Measurements from ENCODE around the gene LPP. TPM values are rescaled to one million over a fixed set of nuclear protein-coding genes. Genes with fewer than 3 reads are reported as not detected.

LPP gene
- total RNA-seq, 1 donor from 2014 or later, result 97.4 TPM

DNA sequence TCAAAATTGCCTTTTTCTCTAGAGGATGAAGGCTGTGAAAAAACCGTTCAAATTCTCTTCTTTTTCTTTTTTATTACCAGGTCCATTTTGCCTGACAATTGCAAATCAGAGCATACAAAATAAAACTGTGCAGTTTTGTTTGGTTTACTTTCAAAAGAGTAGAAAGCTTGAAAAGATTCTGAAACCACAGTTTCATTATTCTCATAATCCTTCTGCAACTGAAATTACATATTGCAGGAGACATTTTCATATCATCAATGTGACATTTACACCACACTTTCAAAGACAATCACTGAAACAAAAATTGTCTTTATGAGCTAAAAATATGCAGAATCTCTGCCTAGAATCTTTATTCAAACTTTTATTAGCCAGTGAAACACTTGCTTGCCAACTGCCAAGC is 721.5 kb downstream of the LPP start:
- intact Hi-C loops (cut with micrococcal nuclease), result no loop called here
- TF ChIP-seq, protein P1, sequence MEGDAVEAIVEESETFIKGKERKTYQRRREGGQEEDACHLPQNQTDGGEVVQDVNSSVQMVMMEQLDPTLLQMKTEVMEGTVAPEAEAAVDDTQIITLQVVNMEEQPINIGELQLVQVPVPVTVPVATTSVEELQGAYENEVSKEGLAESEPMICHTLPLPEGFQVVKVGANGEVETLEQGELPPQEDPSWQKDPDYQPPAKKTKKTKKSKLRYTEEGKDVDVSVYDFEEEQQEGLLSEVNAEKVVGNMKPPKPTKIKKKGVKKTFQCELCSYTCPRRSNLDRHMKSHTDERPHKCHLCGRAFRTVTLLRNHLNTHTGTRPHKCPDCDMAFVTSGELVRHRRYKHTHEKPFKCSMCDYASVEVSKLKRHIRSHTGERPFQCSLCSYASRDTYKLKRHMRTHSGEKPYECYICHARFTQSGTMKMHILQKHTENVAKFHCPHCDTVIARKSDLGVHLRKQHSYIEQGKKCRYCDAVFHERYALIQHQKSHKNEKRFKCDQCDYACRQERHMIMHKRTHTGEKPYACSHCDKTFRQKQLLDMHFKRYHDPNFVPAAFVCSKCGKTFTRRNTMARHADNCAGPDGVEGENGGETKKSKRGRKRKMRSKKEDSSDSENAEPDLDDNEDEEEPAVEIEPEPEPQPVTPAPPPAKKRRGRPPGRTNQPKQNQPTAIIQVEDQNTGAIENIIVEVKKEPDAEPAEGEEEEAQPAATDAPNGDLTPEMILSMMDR (IDR thresholded peaks at IDR 0.05; ENCODE audit: borderline replicate concordance), result no peak
- H3K36me3 ChIP-seq, result peaks cover 35% of the 10 kb centered on the region

DNA sequence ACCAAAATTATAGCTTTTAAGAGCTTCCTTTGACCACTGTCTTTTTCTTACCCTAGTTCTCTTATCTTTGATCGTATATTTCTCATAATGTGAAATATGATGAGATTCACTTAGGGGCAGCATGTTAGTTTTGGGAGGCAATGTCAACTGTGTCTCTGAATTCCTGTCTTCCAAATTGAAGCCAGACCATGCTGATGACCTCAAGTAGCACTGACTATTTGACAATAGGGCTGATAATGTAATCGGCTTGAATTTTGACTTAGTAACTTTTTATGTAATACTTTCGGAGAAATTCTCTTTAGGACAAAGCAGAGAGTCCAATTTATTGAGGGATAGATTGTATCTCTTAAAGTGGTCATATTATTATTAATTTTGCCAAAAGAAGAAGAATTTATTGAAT is 722.4 kb downstream of the LPP start:
- Histone ChIP-seq H3K9me3 (replicated peaks) (no peaks in the 10 kb centered on the region), H3K36me3 (peaks cover 35% of the 10 kb centered on the region), H3K4me3 (no peak overlapping the region), H3K4me1 (peaks cover 10% of the 10 kb centered on the region), H3K27ac (replicated peaks) (no peak overlapping the region), H3K27me3 (ENCODE audit: low read depth) (no peaks in the 10 kb centered on the region)
- TF ChIP-seq, protein P1 (IDR thresholded peaks at IDR 0.05; ENCODE audit: borderline replicate concordance), result no peak
- no peak for DNase-seq
- intact Hi-C loops (cut with micrococcal nuclease), result no loop called here

More for the DNA sequence above, 721.5 kb downstream of the LPP start:
- Histone ChIP-seq H3K9me3 (replicated peaks) (no peaks in the 10 kb centered on the region), H3K4me3 (no peak overlapping the region), H3K27ac (replicated peaks) (no peak overlapping the region), H3K4me1 (peaks cover 6% of the 10 kb centered on the region), H3K27me3 (ENCODE audit: low read depth) (no peaks in the 10 kb centered on the region)
- DNase-seq, result no peak

GRCh38 chr3:188877381-188877780 is 723.4 kb downstream of the LPP start:
- no peaks in the 10 kb centered on the region for H3K9me3 ChIP-seq (replicated peaks)
- H3K36me3 ChIP-seq, result peaks cover 38% of the 10 kb centered on the region
- no peak overlapping the region for H3K4me3 ChIP-seq
- no peaks in the 10 kb centered on the region for H3K27me3 ChIP-seq (ENCODE audit: low read depth)
- no peak overlapping the region for H3K27ac ChIP-seq (replicated peaks)
- intact Hi-C loops (cut with micrococcal nuclease), result no loop called here
- no peak for DNase-seq
- peaks cover 20% of the 10 kb centered on the region for H3K4me1 ChIP-seq
- TF ChIP-seq, protein P1 (IDR thresholded peaks at IDR 0.05; ENCODE audit: borderline replicate concordance), result no peak

- H3K9me3 ChIP-seq (replicated peaks), result no peaks in the 10 kb centered on the region
- H3K36me3 ChIP-seq, result peaks cover 34% of the 10 kb centered on the region
Measured at GRCh38 chr3:188878076-188878475, 724.1 kb downstream of the LPP start.

DNA sequence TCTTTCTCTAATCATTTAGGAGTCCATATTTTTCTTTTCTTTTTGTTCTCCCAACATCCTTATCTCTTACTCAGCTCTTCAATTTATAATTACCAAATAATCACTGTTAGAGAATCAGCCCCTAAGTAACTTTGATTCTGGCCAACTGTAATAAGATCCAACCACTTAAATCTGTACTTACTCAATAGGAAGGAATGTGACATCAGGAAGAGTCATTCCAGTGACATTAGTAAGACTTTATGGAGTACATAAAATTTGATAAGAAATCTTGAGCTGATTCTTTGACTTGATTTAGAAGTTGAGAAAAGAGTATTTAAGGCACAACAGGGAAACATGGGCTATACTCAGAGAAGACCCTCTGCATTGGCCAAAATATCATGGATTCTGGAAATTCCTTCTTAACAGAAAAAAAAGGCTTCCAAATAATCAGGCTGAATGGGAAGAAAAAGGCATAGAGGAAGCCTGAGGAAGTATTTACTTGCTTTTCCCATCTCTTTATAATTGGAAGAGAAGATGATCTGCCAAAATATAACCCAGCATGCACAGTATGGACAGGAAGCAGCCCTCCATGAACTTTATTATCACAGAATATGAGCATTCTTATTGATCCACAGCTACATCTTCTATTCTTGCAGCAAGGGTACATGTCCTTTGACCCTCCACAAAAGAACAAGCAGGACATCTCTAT is 728.1 kb downstream of the LPP start:
- TF ChIP-seq, protein P1 (IDR thresholded peaks at IDR 0.05; ENCODE audit: borderline replicate concordance), result no peak
- peaks cover 7% of the 10 kb centered on the region for H3K36me3 ChIP-seq
- no peak for DNase-seq
- H3K4me3 ChIP-seq, result no peak overlapping the region
- H3K27me3 ChIP-seq (ENCODE audit: low read depth), result no peaks in the 10 kb centered on the region
- peaks cover 31% of the 10 kb centered on the region for H3K4me1 ChIP-seq
- no peak overlapping the region for H3K27ac ChIP-seq (replicated peaks)
- no peaks in the 10 kb centered on the region for H3K9me3 ChIP-seq (replicated peaks)
- intact Hi-C loops (cut with micrococcal nuclease), result no loop called here

More at GRCh38 chr3:188878076-188878475, 724.1 kb downstream of the LPP start:
- DNase-seq, result no peak
- intact Hi-C loops (cut with micrococcal nuclease), result no loop called here
- Histone ChIP-seq H3K4me1 (peaks cover 20% of the 10 kb centered on the region), H3K27me3 (ENCODE audit: low read depth) (no peaks in the 10 kb centered on the region), H3K4me3 (no peak overlapping the region), H3K27ac (replicated peaks) (no peak overlapping the region)
- TF ChIP-seq, protein P1 (IDR thresholded peaks at IDR 0.05; ENCODE audit: borderline replicate concordance), result no peak
